ENCODE data around the gene BMF. TPM values are rescaled to one million over a fixed set of nuclear protein-coding genes. Genes with fewer than 3 reads are reported as not detected.

BMF gene
- total RNA-seq, 4 donors from 2014 or later, result 31.9 to 49.3 (median 37.2) TPM

DNA sequence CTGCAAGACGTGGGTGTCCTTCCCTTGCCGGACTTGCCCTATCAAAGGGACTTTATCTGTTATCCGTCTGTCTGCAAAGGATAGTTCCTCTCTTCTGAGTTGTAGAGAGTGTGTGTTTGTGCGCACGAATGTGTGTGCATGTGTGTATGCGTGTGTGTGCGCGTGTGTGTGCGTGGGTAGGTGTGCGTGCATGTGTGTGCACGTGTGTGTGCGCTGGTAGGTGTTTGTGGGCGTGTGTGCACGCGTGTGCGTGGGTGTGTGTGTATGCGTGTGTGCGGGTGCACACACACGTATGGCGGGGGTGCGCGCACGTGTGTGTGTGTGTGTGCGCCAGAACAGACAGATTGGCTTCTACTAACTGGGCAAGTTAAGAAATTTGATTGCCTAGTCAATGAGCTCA is 4.1 kb upstream of the BMF start:
- Histone ChIP-seq H3K4me3 (replicated peaks in 1 of 3) (no peak overlapping the region), H3K36me3 (no peaks in the 10 kb centered on the region), H3K27me3 (no peaks in the 10 kb centered on the region), H3K9me3 (no peaks in the 10 kb centered on the region), H3K27ac (no peak overlapping the region), H3K4me1 (peaks cover 7 to 11% of the 10 kb centered on the region in 2 donors)
- WGBS, 2 donors, result 82 to 83% methylated on average over 24 of the region's 24 CpGs
- intact Hi-C loops (cut with DNase I), result no loop called here
- TF ChIP-seq CTCF (IDR thresholded peaks at IDR 0.05) (no peak), POLR2A (IDR thresholded peaks at IDR 0.05) (no peak)
- no peak for DNase-seq

DNA sequence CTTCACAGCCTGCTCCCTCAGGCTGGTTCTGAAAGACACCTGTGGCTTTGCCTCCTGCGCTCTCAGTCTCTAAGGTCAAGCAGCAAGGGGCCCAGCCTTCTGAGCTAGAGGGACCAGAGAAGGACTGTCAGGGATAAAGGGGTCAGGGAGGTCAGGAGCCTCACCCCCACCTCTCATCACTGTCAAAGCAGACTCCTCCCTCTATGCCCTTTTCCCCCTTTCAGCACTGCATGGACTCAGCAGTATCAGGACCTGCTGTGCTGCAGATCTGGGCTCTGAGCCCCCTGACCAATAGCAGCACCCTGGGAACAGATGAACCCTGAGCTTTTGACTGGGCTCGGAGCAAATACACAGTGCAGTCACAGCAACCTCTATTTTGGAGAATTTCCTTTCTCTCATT is 3.2 kb upstream of the BMF start:
- DNase-seq, result no peak
- intact Hi-C loops (cut with DNase I), result no loop called here
- 74 to 93% methylated on average over 2 of the region's 2 CpGs for WGBS, 2 donors

DNA sequence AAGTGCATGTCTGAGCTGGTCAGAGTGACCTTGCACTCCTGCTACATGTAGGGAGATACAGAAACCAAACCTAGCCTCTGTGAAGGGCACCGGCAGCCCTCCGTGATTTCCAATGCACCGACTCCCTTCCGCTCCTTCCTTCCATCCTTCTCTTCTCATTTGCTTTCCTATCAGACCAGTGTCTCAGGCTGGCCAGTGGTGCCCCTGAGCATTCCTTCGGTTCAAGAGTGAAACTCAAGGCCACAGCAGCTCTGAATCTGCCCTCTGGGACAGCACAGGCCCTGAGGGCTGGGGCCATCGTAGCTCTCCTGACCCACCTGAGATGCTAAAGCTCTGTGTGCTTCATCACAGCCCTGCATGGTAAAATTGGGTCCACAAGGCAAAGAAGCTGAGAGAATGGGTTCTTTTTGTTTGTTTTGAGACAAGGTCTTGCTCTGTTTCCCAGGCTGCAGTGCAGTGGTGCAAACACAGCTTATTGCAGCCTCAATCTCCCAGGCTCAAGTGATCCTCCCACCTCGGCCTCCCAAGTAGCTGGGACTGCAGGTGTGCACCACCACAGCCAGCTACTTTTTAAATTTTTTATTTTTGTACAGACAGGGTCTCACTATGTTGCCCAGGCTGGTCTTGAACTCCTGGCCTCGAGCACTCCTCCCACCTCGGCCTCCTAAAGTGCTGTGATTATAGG is 2.3 kb upstream of the BMF start:
- DNase-seq, result no peak
- Histone ChIP-seq H3K27ac (no peak overlapping the region), H3K36me3 (no peaks in the 10 kb centered on the region), H3K9me3 (no peaks in the 10 kb centered on the region), H3K27me3 (no peaks in the 10 kb centered on the region), H3K4me3 (replicated peaks in 1 of 3) (no peak overlapping the region), H3K4me1 (peaks cover 22 to 25% of the 10 kb centered on the region in 2 donors)
- no peak for TF ChIP-seq CTCF (IDR thresholded peaks at IDR 0.05)
- TF ChIP-seq POLR2A (IDR thresholded peaks at IDR 0.05), result no peak
- intact Hi-C loops (cut with DNase I), result no loop called here
- WGBS, 2 donors, result 94% methylated on average over 9 of the region's 9 CpGs

More for the DNA sequence above, 3.2 kb upstream of the BMF start:
- Histone ChIP-seq H3K4me3 (replicated peaks in 1 of 3) (no peak overlapping the region), H3K27me3 (no peaks in the 10 kb centered on the region), H3K36me3 (no peaks in the 10 kb centered on the region), H3K4me1 (peaks cover 15 to 20% of the 10 kb centered on the region in 2 donors), H3K9me3 (no peaks in the 10 kb centered on the region), H3K27ac (no peak overlapping the region)
- TF ChIP-seq POLR2A (IDR thresholded peaks at IDR 0.05) (no peak), CTCF (IDR thresholded peaks at IDR 0.05) (no peak)

- 0 to 3% methylated on average over 9 to 21 of the region's 47 CpGs for WGBS, 2 donors
- peak; percentile 87 to 91 for DNase-seq
- Histone ChIP-seq H3K27me3 (no peaks in the 10 kb centered on the region), H3K36me3 (no peaks in the 10 kb centered on the region), H3K9me3 (no peaks in the 10 kb centered on the region), H3K4me1 (peaks cover 50 to 52% of the 10 kb centered on the region in 2 donors), H3K4me3 (replicated peaks in 1 of 3) (peak overlapping the region; percentile 80 to 99 (median 81)), H3K27ac (peak overlapping the region; percentile 88 to 92 (median 89))
- no peak for TF ChIP-seq CTCF (IDR thresholded peaks at IDR 0.05)
- TF ChIP-seq POLR2A (IDR thresholded peaks at IDR 0.05), result peak in 1 of 2 donors; percentile 70
- intact Hi-C loops (cut with DNase I), result loop anchor here (5.0 kb wide), 2 partner anchors 54 to 61 kb away; partner anchors contain the start of gene BUB1B
Observed at GRCh38 chr15:40108061-40108854, 421 bp downstream of the BMF start.

Measured in thyroid gland (tissue), 4 donors.